H7 (cell line): Measurements from ENCODE around the gene FAM110A. TPM values are rescaled to one million over a fixed set of nuclear protein-coding genes. Genes with fewer than 3 reads are reported as not detected.
"Not testable (repeated sequence)": the region's sequence is repeated elsewhere in the genome, so short reads cannot be mapped to it uniquely, and the experiment has no call there.

Experiments used
- DNase-seq: peaks from one replicate; pipeline ENCODE4 v3.0.0; 2012
- H3K27me3 ChIP-seq: 2 replicates; pipeline ENCODE4 v1.6.0; 2011; ENCODE audit warnings: mild to moderate bottlenecking, low read length; ENCODE audit not compliant: control insufficient read depth, insufficient read depth
- H3K36me3 ChIP-seq: replicated peaks from 2 replicates; pipeline ENCODE4 v1.5.1; 2011; ENCODE audit warnings: low read length; ENCODE audit not compliant: control insufficient read depth, insufficient read depth
- H3K4me3 ChIP-seq: 2 replicates; pipeline ENCODE4 v1.5.1; 2011; ENCODE audit warnings: low read depth, mild to moderate bottlenecking, control low read depth, low read length, moderate library complexity; ENCODE audit not compliant: insufficient read depth
- total RNA-seq: library from RNA; depleted of rRNA; stranded (reverse); fragments of >200 nt; shearing (Covaris generic); gene quantifications from 2 replicates; pipeline ENCODE4 v1.2.3, GENCODE V29; 2014; rRNA removed

The FAM110A gene
- 5.5 and 9.9 TPM in 2 replicates for total RNA-seq

- DNase-seq, result peak; percentile 97
- no peaks in the 10 kb centered on the region for H3K36me3 ChIP-seq
- peak within 1 kb of the TSS; percentile 68 for H3K4me3 ChIP-seq
- peaks cover 9% of the 10 kb centered on the region for H3K27me3 ChIP-seq
Measured at GRCh38 chr20:833450-834150, at the start of gene FAM110A. Gene FAM110A, plus strand, starts transcription at chr20:833715. Its CDS starts 11,090 bp downstream, at chr20:844805.

- H3K4me3 ChIP-seq, result no peak overlapping the region
- no peak for DNase-seq
- no peaks in the 10 kb centered on the region for H3K27me3 ChIP-seq
- H3K36me3 ChIP-seq, result no peaks in the 10 kb centered on the region
Measured at GRCh38 chr20:787825-788224, 45.7 kb upstream of the FAM110A start.

GRCh38 chr20:791056-791455, 42.5 kb upstream of the FAM110A start:
- H3K36me3 ChIP-seq, result no peaks in the 10 kb centered on the region
- no peaks in the 10 kb centered on the region for H3K27me3 ChIP-seq
- no peak for DNase-seq
- H3K4me3 ChIP-seq, result no peak overlapping the region

- Histone ChIP-seq H3K4me3 (peak overlapping the region; percentile 34; the same call in 1 of the 2 replicates), H3K36me3 (no peaks in the 10 kb centered on the region), H3K27me3 (no peaks in the 10 kb centered on the region)
- no peak for DNase-seq
Measured at GRCh38 chr20:792248-792647, 41.3 kb upstream of the FAM110A start.

- no peak overlapping the region for H3K4me3 ChIP-seq
Measured at GRCh38 chr20:796921-797320, 36.6 kb upstream of the FAM110A start.

GRCh38 chr20:798746-799145, 34.8 kb upstream of the FAM110A start:
- H3K27me3 ChIP-seq, DNase-seq, H3K4me3 ChIP-seq, H3K36me3 ChIP-seq: not testable (repeated sequence)

More at GRCh38 chr20:796921-797320, 36.6 kb upstream of the FAM110A start:
- DNase-seq, result no peak
- no peaks in the 10 kb centered on the region for H3K27me3 ChIP-seq
- no peaks in the 10 kb centered on the region for H3K36me3 ChIP-seq

- H3K27me3 ChIP-seq, H3K36me3 ChIP-seq, DNase-seq, H3K4me3 ChIP-seq: not testable (repeated sequence)
Measured at GRCh38 chr20:800026-800425, 33.5 kb upstream of the FAM110A start.

GRCh38 chr20:801678-802077, 31.8 kb upstream of the FAM110A start:
- no peaks in the 10 kb centered on the region for H3K36me3 ChIP-seq
- H3K4me3 ChIP-seq, result no peak overlapping the region
- no peaks in the 10 kb centered on the region for H3K27me3 ChIP-seq
- no peak for DNase-seq

GRCh38 chr20:805713-806112, 27.8 kb upstream of the FAM110A start:
- no peak overlapping the region for H3K4me3 ChIP-seq
- DNase-seq, result no peak
- no peaks in the 10 kb centered on the region for H3K36me3 ChIP-seq
- no peaks in the 10 kb centered on the region for H3K27me3 ChIP-seq

- H3K36me3 ChIP-seq, DNase-seq, H3K27me3 ChIP-seq, H3K4me3 ChIP-seq: not testable (repeated sequence)
Measured at GRCh38 chr20:811776-812434, 21.6 kb upstream of the FAM110A start.

GRCh38 chr20:812435-812814, 21.1 kb upstream of the FAM110A start:
- not testable (repeated sequence) for H3K4me3 ChIP-seq, DNase-seq, H3K36me3 ChIP-seq, H3K27me3 ChIP-seq

GRCh38 chr20:813390-813789, 20.1 kb upstream of the FAM110A start:
- DNase-seq, result no peak
- H3K4me3 ChIP-seq, result no peak overlapping the region
- H3K27me3 ChIP-seq, result no peaks in the 10 kb centered on the region
- no peaks in the 10 kb centered on the region for H3K36me3 ChIP-seq

- Histone ChIP-seq H3K36me3 (no peaks in the 10 kb centered on the region), H3K27me3 (no peaks in the 10 kb centered on the region), H3K4me3 (no peak overlapping the region)
- no peak for DNase-seq
Measured at GRCh38 chr20:815226-815625, 18.3 kb upstream of the FAM110A start.

GRCh38 chr20:815914-816606, 17.5 kb upstream of the FAM110A start:
- Histone ChIP-seq H3K27me3 (no peaks in the 10 kb centered on the region), H3K4me3 (no peak overlapping the region), H3K36me3 (no peaks in the 10 kb centered on the region)
- DNase-seq, result peak; percentile 82
